Heart left ventricle (tissue), 16 donors: ENCODE data around the gene PIGB. TPM values are rescaled to one million over a fixed set of nuclear protein-coding genes. Genes with fewer than 3 reads are reported as not detected.

Experiments used
- ATAC-seq, 4 donors: fragments of 200-7000 bp; cut with Tn5 transposase; one replicate each; pipeline ENCODE4 v1.9.1; 2020 to 2022; ENCODE audit warnings: moderate library complexity in 4 of 4, mild to moderate bottlenecking in 3 of 4, moderate number of reproducible peaks in 1 of 4
- DNase-seq, 5 donors: peaks; one replicate each; pipeline ENCODE4 v3.0.0-alpha.2; 2020
- H3K27ac ChIP-seq, 12 donors: fragments of 200-600 bp; sonication (generic) in 4 of 12; one replicate each; pipeline versions ENCODE4 v1.5.0 to v1.8.0; 2016 to 2022; ENCODE audit warnings: mild to moderate bottlenecking in 2 of 12
- H3K27me3 ChIP-seq, 9 donors: fragments of 200-600 bp; sonication (generic) in 2 of 9; one replicate each; pipeline versions ENCODE4 v1.5.1 to v1.8.0; 2016 to 2022; ENCODE audit warnings: mild to moderate bottlenecking in 3 of 9
- H3K36me3 ChIP-seq, 9 donors: fragments of 200-600 bp; sonication (generic) in 2 of 9; one replicate each; pipeline versions ENCODE4 v1.5.0 to v1.8.0; 2018 to 2022; ENCODE audit warnings: mild to moderate bottlenecking in 2 of 9
- H3K4me1 ChIP-seq, 12 donors: fragments of 200-600 bp; sonication (generic) in 4 of 12; one replicate each; pipeline versions ENCODE4 v1.5.0 to v1.8.0; 2016 to 2022; ENCODE audit warnings: mild to moderate bottlenecking in 3 of 12
- H3K4me3 ChIP-seq, 12 donors: fragments of 200-600 bp; sonication (generic) in 4 of 12; one replicate each; pipeline versions ENCODE4 v1.5.0 to v1.8.0; 2017 to 2022; ENCODE audit warnings: mild to moderate bottlenecking in 9 of 12, moderate library complexity in 4 of 12
- H3K9me3 ChIP-seq, 12 donors: fragments of 200-600 bp; sonication (generic) in 4 of 12; one replicate each; pipeline versions ENCODE4 v1.5.0 to v1.8.0; 2016 to 2022; ENCODE audit warnings: mild to moderate bottlenecking in 1 of 12
- CTCF ChIP-seq, 12 donors: fragments of 200-600 bp; sonication (generic) in 4 of 12; IDR thresholded peaks; one replicate each; pipeline versions ENCODE4 v1.5.0 to v1.8.0; 2018 to 2022; ENCODE audit warnings: antibody characterized with exemption in 12 of 12, mild to moderate bottlenecking in 5 of 12
- POLR2A ChIP-seq, 2 donors: fragments of 450-650 bp; IDR thresholded peaks; one replicate each; pipeline ENCODE4 v1.6.1; 2017; ENCODE audit warnings: antibody characterized with exemption in 2 of 2, mild to moderate bottlenecking in 2 of 2, moderate library complexity in 2 of 2
- intact Hi-C, 10 donors: fragments of 100-400 bp; cut with DNase I; formaldehyde crosslinking; loops; one replicate each; pipeline versions ENCODE4 v1.11.1 to v1.14.2; 2022
- microRNA counts, 2 donors: library from miRNA; unstranded; fragments of <30 nt; microRNA quantifications; one replicate each; lab custom pipeline; 2016
- microRNA-seq, 4 donors: library from miRNA; unstranded; fragments of <30 nt; microRNA quantifications; one replicate each; pipeline versions ENCODE4 to v1.2.0, GENCODE V29; 2017 to 2020
- polyA plus RNA-seq, 2 donors: library from polyadenylated mRNA; stranded (reverse); fragments of 200-250 nt; gene quantifications; one replicate each; pipeline ENCODE4 v1.2.3, GENCODE V29; 2013
- total RNA-seq, 9 donors: library from RNA; depleted of rRNA in 2 of 9; stranded (reverse); fragments of >200 nt in 2 of 9; fragmentation: NEBNext Ultra II Directional in 3 of 9; extraction: Animal tissue kit (Norgen Biotek cat#: 25700) in 3 of 9; gene quantifications; one replicate each; pipeline versions ENCODE4 v1.1.0 to v1.2.4, GENCODE V29; 2016 to 2023
- donor health status: ischemic (EF 13 %, LVEDD 7.1; RV severe dilation, severe dysfunction).
- donor health status: healthy with polysubstance abuse.
- donor health status: DM: no; HTN: yes; CAD: no.
- donor health status: DM: no; HTN: no; CAD: no.
- donor health status: ischemic (EF 25% LVEDD 6.9; RV normal size, moderate dysfunction).
- donor health status: ischemic (EF 25% LVEDD 5.7; RV mildly dilated, moderate dysfunction).
- donor health status: healthy.
- donor health status: DM: yes; HTN: yes; CAD: no.
- donor health status: ischemic (EF 35%, LVEDD 5.7; RV mildly dilated, moderate dysfunction).
- donor health status: nonischemic (EF 11% LVEDD 7.7; RV severe dilation, severe dysfunction).
- donor health status: DM: yes; HTN: yes; CAD: no.
- donor health status: PGD.
- donor health status: ischemic (EF 29% LVEDD 5.4; RV normal size, mild dysfunction).
- donor health status: nonischemic (EF 23%, LVEDD 6.1; RV moderate dilation, normal function).

The PIGB gene
- total and polyA plus RNA-seq, 11 donors, result 2.3 to 10.3 (median 3.0) TPM

GRCh38 chr15:55402707-55403106 is 83.7 kb downstream of the PIGB start:
- peaks cover 0 to 7% (median 0%) of the 10 kb centered on the region in 9 donors for H3K36me3 ChIP-seq
- DNase-seq (no peak), ATAC-seq (no peak)
- H3K4me1 ChIP-seq, result peaks cover 0 to 65% (median 34%) of the 10 kb centered on the region in 12 donors
- intact Hi-C loops, result loop anchor here in 2 of 10 donors (10.0 kb wide), 2 partner anchors 108 to 208 kb away; partner anchors contain the start of gene RSL24D1 (in 1 of the 2)
- no peaks in the 10 kb centered on the region for H3K9me3 ChIP-seq
- no peaks in the 10 kb centered on the region for H3K27me3 ChIP-seq
- H3K4me3 ChIP-seq, result no peak overlapping the region
- H3K27ac ChIP-seq, result peak overlapping the region in 1 of 12 donors; percentile 75
- TF ChIP-seq CTCF (IDR thresholded peaks at IDR 0.05) (no peak), POLR2A (IDR thresholded peaks at IDR 0.05) (no peak)

DNA sequence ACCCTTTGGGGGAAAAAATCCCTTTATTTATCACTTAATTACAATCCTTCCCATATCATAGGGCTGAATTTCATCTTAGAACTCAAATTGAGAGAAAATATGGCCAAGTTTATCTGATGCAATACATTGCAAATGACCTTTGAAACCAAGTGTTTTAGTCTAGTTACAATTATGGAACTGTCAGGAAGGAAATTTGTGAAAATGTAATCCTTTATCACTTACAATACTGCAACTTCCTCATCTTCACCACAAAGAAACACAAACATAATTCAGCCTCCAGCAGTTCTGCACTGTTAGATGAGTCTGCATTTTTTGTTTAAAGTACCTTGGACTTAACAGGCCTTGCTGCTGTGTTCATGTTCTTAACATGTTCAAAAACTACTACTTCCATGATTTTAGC is 84.5 kb downstream of the PIGB start:
- Histone ChIP-seq H3K36me3 (peaks cover 0 to 5% (median 0%) of the 10 kb centered on the region in 9 donors), H3K4me3 (no peak overlapping the region), H3K4me1 (peaks cover 0 to 65% (median 34%) of the 10 kb centered on the region in 12 donors), H3K9me3 (no peaks in the 10 kb centered on the region), H3K27me3 (no peaks in the 10 kb centered on the region), H3K27ac (peak overlapping the region in 5 of 12 donors; percentile 6 to 75 (median 19))
- intact Hi-C loops, result loop anchor here in 2 of 10 donors (10.0 kb wide), 2 partner anchors 109 to 209 kb away; partner anchors contain the start of gene RSL24D1 (in 1 of the 2)
- TF ChIP-seq POLR2A (IDR thresholded peaks at IDR 0.05) (no peak), CTCF (IDR thresholded peaks at IDR 0.05) (no peak)
- no peak for DNase-seq
- no peak for ATAC-seq

MicroRNAs within 50 kb of the gene (microRNA counts, 767-probe panel; counts per million panel counts)
- microRNA hsa-miR-628-3p (lab: Ali Mortazavi, UCI) (2,301 to 2,523 counts per million in 2 donors), microRNA hsa-miR-628-5p (lab: Ali Mortazavi, UCI) (2,416 to 3,069 counts per million in 2 donors)

Small RNA genes lying within 50 kb of the gene (microRNA-seq; reads per million reads assigned to microRNA genes)
- gene MIR628, result 201 to 329 (median 282) reads per million in 4 donors

Other genes with a start within 250 kb of the PIGB start
- gene RSL24D1, start 122.3 kb upstream of the PIGB start, total RNA-seq, result 10 to 100 TPM; 25.5 to 51.5 (median 39.2) TPM
- 10 to 100 TPM; 40.8 to 51.9 TPM for gene RSL24D1, start 122.3 kb upstream of the PIGB start, polyA plus RNA-seq
- gene RAB27A, start 29.4 kb upstream of the PIGB start, total RNA-seq, result 10 to 100 TPM in 1 of 9 donors, 1 to 10 TPM in 8; 1.8 to 17.2 (median 4.2) TPM
- gene RAB27A, start 29.4 kb upstream of the PIGB start, polyA plus RNA-seq, result 1 to 10 TPM; 1.4 to 9.0 TPM
- gene PIGBOS1, start 99 bp upstream of the PIGB start, total RNA-seq, result 10 to 100 TPM in 1 of 9 donors, 1 to 10 TPM in 8; 5.8 to 12.0 (median 7.7) TPM
- 10 to 100 TPM; 14.8 to 18.0 TPM for gene PIGBOS1, start 99 bp upstream of the PIGB start, polyA plus RNA-seq
- gene CCPG1, start 89.1 kb downstream of the PIGB start, total RNA-seq, result 100 to 1,000 TPM in 1 of 9 donors, 10 to 100 TPM in 8; 62.2 to 105 (median 84.0) TPM
- gene CCPG1, start 89.1 kb downstream of the PIGB start, polyA plus RNA-seq, result 10 to 100 TPM; 21.3 to 41.6 TPM
- 1 to 10 TPM; 3.7 to 9.4 (median 5.7) TPM for gene PIERCE2, start 89.3 kb downstream of the PIGB start, total RNA-seq
- 10 to 100 TPM in 1 of 2 donors, 1 to 10 TPM in 1; 8.3 to 13.1 TPM for gene PIERCE2, start 89.3 kb downstream of the PIGB start, polyA plus RNA-seq
- under 1 TPM in 4 of 9 donors, not detected in 5; 0.12 to 0.64 (median 0.42) TPM for gene DNAAF4, start 189.0 kb downstream of the PIGB start, total RNA-seq
- 1 to 10 TPM in 1 of 2 donors, under 1 TPM in 1; 0.65 to 2.3 TPM for gene DNAAF4, start 189.0 kb downstream of the PIGB start, polyA plus RNA-seq